ENCODE results near the gene MASTL. TPM values are rescaled to one million over a fixed set of nuclear protein-coding genes. Genes with fewer than 3 reads are reported as not detected.

Gene MASTL
- total RNA-seq, 1 experiment from 2014 or later: 17.4 TPM

- Histone ChIP-seq H3K27me3 (ENCODE audit: insufficient read depth, low read depth) (no peaks in the 10 kb centered on the region), H3K9me2 (ENCODE audit: insufficient read depth) (no peaks in the 10 kb centered on the region), H4K20me1 (ENCODE audit: insufficient read depth) (no peaks in the 10 kb centered on the region), H2AFZ (no peak overlapping the region), H3F3A (ENCODE audit: insufficient read depth, low read depth) (0 out of 2 replicates have a peak, but pooled peaks cover 4% of the 10 kb centered on the region), H3K9me3 (ENCODE audit: insufficient read depth, low read depth) (no peaks in the 10 kb centered on the region), H3K79me2 (ENCODE audit: low read depth) (no peaks in the 10 kb centered on the region), H3K4me2 (no peak overlapping the region), H3K27ac (no peak overlapping the region), H3K4me1 (replicated peaks; ENCODE audit: insufficient read depth) (no peaks in the 10 kb centered on the region), H3K4me3 (no peak overlapping the region), H3K36me3 (ENCODE audit: low read depth) (no peaks in the 10 kb centered on the region)
- no peak for DNase-seq
- intact Hi-C loops (cut with micrococcal nuclease; ENCODE audit: unreplicated experiment): no loop called here
- ChIA-PET POLR2A (ENCODE audit: unreplicated experiment) (interaction anchor here (0.7 kb wide), 1 partner anchor 34 kb away, joined by 8 read pairs; the partner anchor contains the start of gene YME1L1), CTCF (no interaction called here)
- BruUV-seq (replicated peaks): no TSS peak
- TF ChIP-seq CTCF (conservative IDR thresholded peaks at IDR 0.05) (no peak), EZH2 (IDR thresholded peaks at IDR 0.05; ENCODE audit: low read depth) (no peak)
Measured at GRCh38 chr10:27188259-27188658, 33.1 kb downstream of the MASTL start.

GRCh38 chr10:27188897-27189296, 33.7 kb downstream of the MASTL start:
- POLR2A ChIA-PET (ENCODE audit: unreplicated experiment): no interaction called here
- Histone ChIP-seq H3K27me3 (ENCODE audit: insufficient read depth, low read depth) (no peaks in the 10 kb centered on the region), H3K79me2 (ENCODE audit: low read depth) (no peaks in the 10 kb centered on the region), H3F3A (ENCODE audit: insufficient read depth, low read depth) (0 out of 2 replicates have a peak, but pooled peaks cover 4% of the 10 kb centered on the region), H3K9me2 (ENCODE audit: insufficient read depth) (no peaks in the 10 kb centered on the region), H3K36me3 (ENCODE audit: low read depth) (no peaks in the 10 kb centered on the region), H3K4me2 (no peak overlapping the region), H3K4me1 (replicated peaks; ENCODE audit: insufficient read depth) (no peaks in the 10 kb centered on the region), H2AFZ (no peak overlapping the region), H3K4me3 (no peak overlapping the region), H4K20me1 (ENCODE audit: insufficient read depth) (no peaks in the 10 kb centered on the region), H3K27ac (no peak overlapping the region), H3K9me3 (ENCODE audit: insufficient read depth, low read depth) (no peaks in the 10 kb centered on the region)
- DNase-seq: no peak
- BruUV-seq (replicated peaks): no TSS peak
- TF ChIP-seq CTCF (conservative IDR thresholded peaks at IDR 0.05): no peak
- no peak for TF ChIP-seq EZH2 (IDR thresholded peaks at IDR 0.05; ENCODE audit: low read depth)
- CTCF ChIA-PET: no interaction called here
- intact Hi-C loops (cut with micrococcal nuclease; ENCODE audit: unreplicated experiment): no loop called here

GRCh38 chr10:27190508-27190907, 35.4 kb downstream of the MASTL start:
- intact Hi-C loops (cut with micrococcal nuclease; ENCODE audit: unreplicated experiment): no loop called here
- no peak for TF ChIP-seq CTCF (conservative IDR thresholded peaks at IDR 0.05)
- TF ChIP-seq EZH2 (IDR thresholded peaks at IDR 0.05; ENCODE audit: low read depth): no peak

More at GRCh38 chr10:27190508-27190907, 35.4 kb downstream of the MASTL start:
- H3K27me3 ChIP-seq (ENCODE audit: insufficient read depth, low read depth): no peaks in the 10 kb centered on the region
- no peaks in the 10 kb centered on the region for H4K20me1 ChIP-seq (ENCODE audit: insufficient read depth)
- POLR2A ChIA-PET (ENCODE audit: unreplicated experiment): no interaction called here
- DNase-seq: no peak
- no peak overlapping the region for H3K4me2 ChIP-seq
- 0 out of 2 replicates have a peak, but pooled peaks cover 4% of the 10 kb centered on the region for H3F3A ChIP-seq (ENCODE audit: insufficient read depth, low read depth)
- H3K36me3 ChIP-seq (ENCODE audit: low read depth): no peaks in the 10 kb centered on the region
- no peaks in the 10 kb centered on the region for H3K9me3 ChIP-seq (ENCODE audit: insufficient read depth, low read depth)
- no peak overlapping the region for H3K4me3 ChIP-seq
- H3K9me2 ChIP-seq (ENCODE audit: insufficient read depth): no peaks in the 10 kb centered on the region
- H3K27ac ChIP-seq: no peak overlapping the region
- BruUV-seq (replicated peaks): no TSS peak
- no peaks in the 10 kb centered on the region for H3K79me2 ChIP-seq (ENCODE audit: low read depth)
- CTCF ChIA-PET: no interaction called here
- H2AFZ ChIP-seq: no peak overlapping the region
- H3K4me1 ChIP-seq (replicated peaks; ENCODE audit: insufficient read depth): no peaks in the 10 kb centered on the region
